GM23338 (cell line): ENCODE data around the gene ULK3. TPM values are rescaled to one million over a fixed set of nuclear protein-coding genes. Genes with fewer than 3 reads are reported as not detected.

Experiments used
- CREB1 ChIP-seq: fragments of 250-450 bp; sonication (Bioruptor Pico); IDR thresholded peaks from 2 replicates; pipeline ENCODE4 v1.5.0; 2020; ENCODE audit warnings: low read depth, mild to moderate bottlenecking, moderate library complexity
- CTCF ChIP-seq, 2 experiments: fragments of 200-600 bp in 1 of 2; sonication (generic) in 1 of 2; conservative IDR thresholded peaks; 2 replicates each; pipeline versions ENCODE4 v1.5.1 to v1.6.1; 2016 to 2017; ENCODE audit warnings: antibody characterized with exemption in 2 of 2, low read depth in 2 of 2, mild to moderate bottlenecking in 2 of 2, moderate library complexity in 1 of 2
- EZH2 ChIP-seq: fragments of 200-600 bp; sonication (generic); IDR thresholded peaks from one replicate; pipeline ENCODE4 v1.8.0; 2017; ENCODE audit warnings: antibody characterized with exemption, mild to moderate bottlenecking, low read depth; ENCODE audit not compliant: unreplicated experiment
- EZH2phosphoT487 ChIP-seq: fragments of 200-600 bp; sonication (generic); IDR thresholded peaks from one replicate; pipeline ENCODE4 v1.8.1; 2018; ENCODE audit warnings: antibody characterized with exemption; ENCODE audit not compliant: unreplicated experiment
- JUNB ChIP-seq: IDR thresholded peaks from one replicate; pipeline ENCODE4 v1.6.1; 2016; ENCODE audit warnings: antibody characterized with exemption; ENCODE audit not compliant: unreplicated experiment
- NANOG ChIP-seq: IDR thresholded peaks from 2 replicates; pipeline ENCODE4 v1.6.1; 2016; ENCODE audit warnings: antibody characterized with exemption, borderline replicate concordance
- ZNF114 ChIP-seq: fragments of 250-450 bp; sonication (Bioruptor Pico); IDR thresholded peaks from 2 replicates; pipeline ENCODE4 v1.5.0; 2020; ENCODE audit warnings: mild to moderate bottlenecking, moderate library complexity
- polyA plus RNA-seq: library from polyadenylated mRNA; unstranded; fragments of >200 nt; fragmentation: Nextera tagmentation; extraction: Ambion mirVana; gene quantifications from 2 replicates; pipeline ENCODE4 v1.2.1, GENCODE V29; 2016
- total RNA-seq: library from RNA; depleted of rRNA; stranded (reverse); fragments of >200 nt; shearing (Covaris generic); gene quantifications from 2 replicates; pipeline ENCODE4 v1.2.3, GENCODE V29; 2014
- TF ChIP-seq, protein P1 (sequence below): fragments of 250-450 bp; sonication (Bioruptor Pico); IDR thresholded peaks from 2 replicates; pipeline ENCODE4 v1.5.0; 2020; ENCODE audit warnings: mild to moderate bottlenecking, moderate library complexity

ULK3 gene
- total and polyA plus RNA-seq, 2 experiments from 2014 or later: 20.3 to 35.4 TPM

GRCh38 chr15:74802290-74802689, 40.7 kb downstream of the ULK3 start (continued):
- TF ChIP-seq, protein P1, sequence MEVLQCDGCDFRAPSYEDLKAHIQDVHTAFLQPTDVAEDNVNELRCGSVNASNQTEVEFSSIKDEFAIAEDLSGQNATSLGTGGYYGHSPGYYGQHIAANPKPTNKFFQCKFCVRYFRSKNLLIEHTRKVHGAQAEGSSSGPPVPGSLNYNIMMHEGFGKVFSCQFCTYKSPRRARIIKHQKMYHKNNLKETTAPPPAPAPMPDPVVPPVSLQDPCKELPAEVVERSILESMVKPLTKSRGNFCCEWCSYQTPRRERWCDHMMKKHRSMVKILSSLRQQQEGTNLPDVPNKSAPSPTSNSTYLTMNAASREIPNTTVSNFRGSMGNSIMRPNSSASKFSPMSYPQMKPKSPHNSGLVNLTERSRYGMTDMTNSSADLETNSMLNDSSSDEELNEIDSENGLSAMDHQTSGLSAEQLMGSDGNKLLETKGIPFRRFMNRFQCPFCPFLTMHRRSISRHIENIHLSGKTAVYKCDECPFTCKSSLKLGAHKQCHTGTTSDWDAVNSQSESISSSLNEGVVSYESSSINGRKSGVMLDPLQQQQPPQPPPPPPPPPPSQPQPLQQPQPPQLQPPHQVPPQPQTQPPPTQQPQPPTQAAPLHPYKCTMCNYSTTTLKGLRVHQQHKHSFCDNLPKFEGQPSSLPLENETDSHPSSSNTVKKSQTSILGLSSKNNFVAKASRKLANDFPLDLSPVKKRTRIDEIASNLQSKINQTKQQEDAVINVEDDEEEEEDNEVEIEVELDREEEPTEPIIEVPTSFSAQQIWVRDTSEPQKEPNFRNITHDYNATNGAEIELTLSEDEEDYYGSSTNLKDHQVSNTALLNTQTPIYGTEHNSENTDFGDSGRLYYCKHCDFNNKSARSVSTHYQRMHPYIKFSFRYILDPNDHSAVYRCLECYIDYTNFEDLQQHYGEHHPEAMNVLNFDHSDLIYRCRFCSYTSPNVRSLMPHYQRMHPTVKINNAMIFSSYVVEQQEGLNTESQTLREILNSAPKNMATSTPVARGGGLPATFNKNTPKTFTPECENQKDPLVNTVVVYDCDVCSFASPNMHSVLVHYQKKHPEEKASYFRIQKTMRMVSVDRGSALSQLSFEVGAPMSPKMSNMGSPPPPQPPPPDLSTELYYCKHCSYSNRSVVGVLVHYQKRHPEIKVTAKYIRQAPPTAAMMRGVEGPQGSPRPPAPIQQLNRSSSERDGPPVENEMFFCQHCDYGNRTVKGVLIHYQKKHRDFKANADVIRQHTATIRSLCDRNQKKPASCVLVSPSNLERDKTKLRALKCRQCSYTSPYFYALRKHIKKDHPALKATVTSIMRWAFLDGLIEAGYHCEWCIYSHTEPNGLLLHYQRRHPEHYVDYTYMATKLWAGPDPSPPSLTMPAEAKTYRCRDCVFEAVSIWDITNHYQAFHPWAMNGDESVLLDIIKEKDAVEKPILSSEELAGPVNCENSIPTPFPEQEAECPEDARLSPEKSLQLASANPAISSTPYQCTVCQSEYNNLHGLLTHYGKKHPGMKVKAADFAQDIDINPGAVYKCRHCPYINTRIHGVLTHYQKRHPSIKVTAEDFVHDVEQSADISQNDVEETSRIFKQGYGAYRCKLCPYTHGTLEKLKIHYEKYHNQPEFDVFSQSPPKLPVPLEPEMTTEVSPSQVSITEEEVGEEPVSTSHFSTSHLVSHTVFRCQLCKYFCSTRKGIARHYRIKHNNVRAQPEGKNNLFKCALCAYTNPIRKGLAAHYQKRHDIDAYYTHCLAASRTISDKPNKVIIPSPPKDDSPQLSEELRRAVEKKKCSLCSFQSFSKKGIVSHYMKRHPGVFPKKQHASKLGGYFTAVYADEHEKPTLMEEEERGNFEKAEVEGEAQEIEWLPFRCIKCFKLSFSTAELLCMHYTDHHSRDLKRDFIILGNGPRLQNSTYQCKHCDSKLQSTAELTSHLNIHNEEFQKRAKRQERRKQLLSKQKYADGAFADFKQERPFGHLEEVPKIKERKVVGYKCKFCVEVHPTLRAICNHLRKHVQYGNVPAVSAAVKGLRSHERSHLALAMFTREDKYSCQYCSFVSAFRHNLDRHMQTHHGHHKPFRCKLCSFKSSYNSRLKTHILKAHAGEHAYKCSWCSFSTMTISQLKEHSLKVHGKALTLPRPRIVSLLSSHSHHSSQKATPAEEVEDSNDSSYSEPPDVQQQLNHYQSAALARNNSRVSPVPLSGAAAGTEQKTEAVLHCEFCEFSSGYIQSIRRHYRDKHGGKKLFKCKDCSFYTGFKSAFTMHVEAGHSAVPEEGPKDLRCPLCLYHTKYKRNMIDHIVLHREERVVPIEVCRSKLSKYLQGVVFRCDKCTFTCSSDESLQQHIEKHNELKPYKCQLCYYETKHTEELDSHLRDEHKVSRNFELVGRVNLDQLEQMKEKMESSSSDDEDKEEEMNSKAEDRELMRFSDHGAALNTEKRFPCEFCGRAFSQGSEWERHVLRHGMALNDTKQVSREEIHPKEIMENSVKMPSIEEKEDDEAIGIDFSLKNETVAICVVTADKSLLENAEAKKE (CRISPR knock-in tag): no peak
- TF ChIP-seq EZH2phosphoT487: no peak
- no peak for TF ChIP-seq EZH2
- TF ChIP-seq ZNF114 (CRISPR knock-in tag): no peak
- no peak for TF ChIP-seq JUNB
- TF ChIP-seq CREB1 (CRISPR knock-in tag): no peak
- TF ChIP-seq NANOG: no peak
- no peak for TF ChIP-seq CTCF (conservative IDR thresholded peaks at IDR 0.05; ENCODE audit: low read depth in 2 of 2)
